GM12801 (cell line): ENCODE results near the gene SLC13A2.

Source experiments
- CTCF ChIP-seq: IDR thresholded peaks from one replicate; pipeline ENCODE4 v1.5.1; 2011; ENCODE audit warnings: control low read depth; ENCODE audit not compliant: insufficient read length; ENCODE audit errors: extremely low read depth

The SLC13A2 gene, protein sequence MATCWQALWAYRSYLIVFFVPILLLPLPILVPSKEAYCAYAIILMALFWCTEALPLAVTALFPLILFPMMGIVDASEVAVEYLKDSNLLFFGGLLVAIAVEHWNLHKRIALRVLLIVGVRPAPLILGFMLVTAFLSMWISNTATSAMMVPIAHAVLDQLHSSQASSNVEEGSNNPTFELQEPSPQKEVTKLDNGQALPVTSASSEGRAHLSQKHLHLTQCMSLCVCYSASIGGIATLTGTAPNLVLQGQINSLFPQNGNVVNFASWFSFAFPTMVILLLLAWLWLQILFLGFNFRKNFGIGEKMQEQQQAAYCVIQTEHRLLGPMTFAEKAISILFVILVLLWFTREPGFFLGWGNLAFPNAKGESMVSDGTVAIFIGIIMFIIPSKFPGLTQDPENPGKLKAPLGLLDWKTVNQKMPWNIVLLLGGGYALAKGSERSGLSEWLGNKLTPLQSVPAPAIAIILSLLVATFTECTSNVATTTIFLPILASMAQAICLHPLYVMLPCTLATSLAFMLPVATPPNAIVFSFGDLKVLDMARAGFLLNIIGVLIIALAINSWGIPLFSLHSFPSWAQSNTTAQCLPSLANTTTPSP

GRCh38 chr17:28473542-28473941 lies at the start of gene SLC13A2:
TSS of gene SLC13A2 (plus strand) at chr17:28473644. CDS start at chr17:28473713, 69 bp downstream.
- no peak for TF ChIP-seq CTCF

GRCh38 chr17:28425206-28425605 lies 48.2 kb upstream of the SLC13A2 start:
- TF ChIP-seq CTCF = no peak

- no peak for TF ChIP-seq CTCF
Observed at GRCh38 chr17:28426081-28426519, 47.3 kb upstream of the SLC13A2 start.

DNA sequence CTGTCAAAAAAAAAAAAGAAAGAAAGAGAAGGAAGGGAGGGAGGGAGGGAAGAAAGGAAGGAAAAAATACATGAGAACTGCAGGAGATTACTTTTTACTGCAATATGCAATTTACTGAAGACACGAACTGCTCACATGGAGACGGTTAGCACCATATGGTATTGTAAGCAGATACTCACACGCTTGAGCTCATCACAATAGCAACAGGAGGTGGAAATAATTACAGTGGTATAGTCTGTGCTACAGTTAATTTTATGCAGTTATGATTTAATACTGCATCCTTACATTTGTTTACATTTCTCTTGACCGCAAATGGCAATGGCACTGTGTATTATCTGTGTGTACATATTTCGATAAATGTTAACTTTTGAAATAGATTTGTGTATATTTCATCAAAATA lies 46.1 kb upstream of the SLC13A2 start:
- TF ChIP-seq CTCF = no peak

DNA sequence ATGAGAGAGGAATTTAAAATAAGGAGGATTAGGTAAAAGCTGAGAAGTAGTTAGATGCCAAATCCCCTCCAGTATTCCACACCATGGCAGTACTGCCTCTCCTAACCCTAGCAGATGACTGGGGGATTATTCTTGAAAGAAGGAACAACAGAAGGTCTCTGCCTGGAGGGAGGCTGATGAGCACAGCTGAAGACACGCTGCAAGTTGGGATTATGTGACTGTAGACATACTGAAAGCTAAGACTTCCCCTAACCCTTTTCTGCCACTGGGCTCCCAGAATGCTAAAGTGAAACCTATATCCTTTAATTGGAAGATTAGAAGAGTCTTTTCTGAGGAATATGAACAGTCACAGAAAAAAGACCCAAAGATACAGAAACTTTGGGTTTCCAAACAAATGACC lies 39.7 kb upstream of the SLC13A2 start:
- no peak for TF ChIP-seq CTCF

- no peak for TF ChIP-seq CTCF
Observed at GRCh38 chr17:28443901-28444638, 29.4 kb upstream of the SLC13A2 start.

DNA sequence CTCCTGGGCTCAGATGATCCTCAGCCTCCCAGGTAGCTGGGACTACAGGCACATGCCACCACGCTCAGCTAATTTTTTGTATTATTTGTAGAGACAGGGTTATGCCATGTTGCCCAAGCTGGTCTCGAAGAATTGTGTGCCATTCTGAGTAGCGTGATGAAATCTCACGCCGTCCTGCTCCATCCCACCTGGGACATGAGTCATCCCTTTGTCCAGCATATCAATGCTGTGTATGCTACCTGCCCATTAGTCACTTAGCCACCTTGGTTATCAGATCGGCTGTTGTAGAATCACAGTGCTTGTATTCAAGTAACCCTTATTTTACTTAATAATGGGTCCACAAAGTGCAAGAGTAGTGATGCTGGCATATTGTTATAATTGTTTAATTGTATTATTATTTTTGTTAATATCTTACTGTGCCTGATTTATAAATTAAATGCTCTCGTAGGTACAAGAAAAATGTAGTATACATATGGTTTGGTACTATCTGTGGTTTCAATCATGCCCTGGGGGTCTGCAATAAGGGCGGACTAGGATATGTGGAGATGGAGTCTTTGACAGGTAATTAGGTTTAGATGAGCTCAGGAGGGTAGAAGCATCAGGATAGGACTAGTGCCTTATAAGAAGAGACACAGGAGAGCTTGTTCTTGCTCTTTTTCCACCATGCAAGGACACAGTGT lies 26.6 kb upstream of the SLC13A2 start:
- TF ChIP-seq CTCF = no peak
